WI38 (cell line): ENCODE results near the gene KIAA0930.

Experiments
- H3K4me3 ChIP-seq: 2 replicates; pipeline ENCODE4 v1.5.1; 2011; ENCODE audit warnings: low read depth, mild to moderate bottlenecking, control low read depth, low read length
- CTCF ChIP-seq: IDR thresholded peaks from 2 replicates; pipeline ENCODE4 v1.5.1; 2012; ENCODE audit warnings: low read depth, mild to moderate bottlenecking, control low read depth, low read length

Gene KIAA0930

GRCh38 chr22:45218976-45219375 is 21.7 kb downstream of the KIAA0930 start:
- no peak overlapping the region for H3K4me3 ChIP-seq
- no peak for TF ChIP-seq CTCF

GRCh38 chr22:45217806-45218205 is 22.9 kb downstream of the KIAA0930 start:
- TF ChIP-seq CTCF = no peak
- H3K4me3 ChIP-seq = no peak overlapping the region

GRCh38 chr22:45217345-45217744 is 23.3 kb downstream of the KIAA0930 start:
- TF ChIP-seq CTCF = no peak
- no peak overlapping the region for H3K4me3 ChIP-seq

- no peak for TF ChIP-seq CTCF
- peak overlapping the region; percentile 21 for H3K4me3 ChIP-seq
These were observed 24.3 kb downstream of the KIAA0930 start for GRCh38 chr22:45216133-45217003.

- TF ChIP-seq CTCF = no peak
- H3K4me3 ChIP-seq = peak overlapping the region; percentile 38
These were observed 27.5 kb downstream of the KIAA0930 start for GRCh38 chr22:45212992-45213751.

- no peak for TF ChIP-seq CTCF
- peak overlapping the region; percentile 38 for H3K4me3 ChIP-seq
These were observed 28.4 kb downstream of the KIAA0930 start for GRCh38 chr22:45212306-45212709.

GRCh38 chr22:45211848-45212247 is 28.8 kb downstream of the KIAA0930 start:
- TF ChIP-seq CTCF = no peak
- H3K4me3 ChIP-seq = peak overlapping the region; percentile 38
